ENCODE data around the gene TMED9. TPM values are rescaled to one million over a fixed set of nuclear protein-coding genes. Genes with fewer than 3 reads are reported as not detected.

The TMED9 gene
- total RNA-seq, 1 experiment from 2014 or later, result 156 TPM

- Histone ChIP-seq H2AK5ac (ENCODE audit: insufficient read length, low read length) (no peak overlapping the region), H2BK120ac (ENCODE audit: low read depth, low read length, poor library complexity, severe bottlenecking) (no peak overlapping the region), H2BK20ac (ENCODE audit: low read depth, low read length, poor library complexity, severe bottlenecking) (no peak overlapping the region), H3T11ph (ENCODE audit: low read length) (no peak overlapping the region), H3K56ac (ENCODE audit: insufficient read length, low read depth, low read length) (no peak overlapping the region), H2AFZ (ENCODE audit: low read length) (no peak overlapping the region), H2BK5ac (ENCODE audit: insufficient read length, low read length) (no peak overlapping the region), H3K4me2 (ENCODE audit: insufficient read depth, insufficient read length, low read length) (no peak overlapping the region), H3K4ac (ENCODE audit: low read depth, low read length) (no peak overlapping the region), H3K18ac (ENCODE audit: insufficient read length, low read depth, low read length) (no peak overlapping the region), H3K79me1 (ENCODE audit: insufficient read depth, low read depth, low read length, poor library complexity, severe bottlenecking) (no peaks in the 10 kb centered on the region), H3K9me3 (ENCODE audit: control insufficient read depth, low read depth, low read length) (no peaks in the 10 kb centered on the region), H3K9ac (ENCODE audit: extremely low read depth, insufficient read length, low read length) (no peak overlapping the region), H3K4me1 (ENCODE audit: insufficient read depth, low read length) (peaks cover 2% of the 10 kb centered on the region; the same call in 1 of the 2 replicates), H4K5ac (ENCODE audit: insufficient read length, low read depth, low read length) (no peak overlapping the region), H3K79me2 (ENCODE audit: insufficient read depth, low read length) (no peaks in the 10 kb centered on the region), H3K14ac (ENCODE audit: insufficient read depth, low read length) (no peak overlapping the region), H3K27ac (ENCODE audit: insufficient read length, low read depth, low read length) (no peak overlapping the region), H3K23me2 (ENCODE audit: insufficient read length, low read depth, low read length, poor library complexity, severe bottlenecking) (no peaks in the 10 kb centered on the region), H2BK15ac (ENCODE audit: low read depth, low read length) (no peak overlapping the region), H2BK12ac (ENCODE audit: insufficient read length, low read depth, low read length) (no peak overlapping the region), H3K23ac (ENCODE audit: insufficient read length, low read depth, low read length) (no peak overlapping the region), H3K27me3 (ENCODE audit: insufficient read depth, low read length) (no peaks in the 10 kb centered on the region; the same call in 1 of the 2 replicates), H4K20me1 (ENCODE audit: control insufficient read depth, insufficient read depth, insufficient read length) (no peaks in the 10 kb centered on the region), H4K91ac (ENCODE audit: insufficient read length, low read depth, low read length) (no peak overlapping the region), H4K8ac (replicated peaks; ENCODE audit: insufficient read length, low read depth, low read length) (no peak overlapping the region)
- Mint-ChIP-seq H3K9me3 (no peaks in the 10 kb centered on the region; a peak in 1 of 5 replicates), H3K27ac (no peak overlapping the region), H3K36me3 (ENCODE audit: insufficient read depth in 1 of 3, low read depth in 3 of 3) (no peaks in the 10 kb centered on the region; a peak in 1 of 7 replicates), H3K27me3 (ENCODE audit: low read depth) (peaks cover 17% of the 10 kb centered on the region), H3K4me1 (peaks cover 0 to 6% of the 10 kb centered on the region in 2 experiments; a peak in 2 of 4 replicates), H3K4me3 (no peak overlapping the region)
- DNase-seq, result no peak
- no CpG with 5 or more reads among the region's 1 CpG for WGBS (ENCODE audit: extremely low coverage, insufficient read length, low lambda C conversion rate)
- no peak for TF ChIP-seq CTCF (conservative IDR thresholded peaks at IDR 0.05)
Observed at GRCh38 chr5:177575488-177575887, 16.5 kb upstream of the TMED9 start.
